Mononuclear cell (primary cell): ENCODE data around the gene ADI1. TPM values are rescaled to one million over a fixed set of nuclear protein-coding genes. Genes with fewer than 3 reads are reported as not detected.
"Not testable (repeated sequence)": the region's sequence is repeated elsewhere in the genome, so short reads cannot be mapped to it uniquely, and the experiment has no call there.

ENCODE experiments used
- H3K27me3 ChIP-seq: 2 replicates; pipeline ENCODE4 v1.6.0; 2011; ENCODE audit warnings: low read length, control low read depth; ENCODE audit not compliant: insufficient read depth
- H3K4me1 ChIP-seq: 2 replicates; pipeline ENCODE4 v1.5.1; 2011; ENCODE audit warnings: mild to moderate bottlenecking, low read length, control low read depth; ENCODE audit not compliant: insufficient read depth
- H3K4me3 ChIP-seq: 2 replicates; pipeline ENCODE4 v1.5.1; 2011; ENCODE audit warnings: mild to moderate bottlenecking, low read length, moderate library complexity
- H3K9me3 ChIP-seq: 2 replicates; pipeline ENCODE4 v1.5.1; 2011; ENCODE audit warnings: low read depth, mild to moderate bottlenecking, control low read depth, low read length
- total RNA-seq: library from RNA; depleted of rRNA; stranded (reverse); fragments of >200 nt; gene quantifications from one replicate; pipeline ENCODE4 v1.2.3, GENCODE V29; 2012

ADI1 gene
- total RNA-seq, 1 donor, result 25.6 TPM

GRCh38 chr2:3459185-3460015, 59.9 kb downstream of the ADI1 start:
- H3K4me1 ChIP-seq, result no peaks in the 10 kb centered on the region
- no peaks in the 10 kb centered on the region for H3K9me3 ChIP-seq
- no peaks in the 10 kb centered on the region for H3K27me3 ChIP-seq
- H3K4me3 ChIP-seq, result no peak overlapping the region

GRCh38 chr2:3458396-3459184, 60.7 kb downstream of the ADI1 start:
- Histone ChIP-seq H3K9me3 (no peaks in the 10 kb centered on the region), H3K4me3 (no peak overlapping the region), H3K4me1 (no peaks in the 10 kb centered on the region), H3K27me3 (no peaks in the 10 kb centered on the region)

- Histone ChIP-seq H3K4me1 (no peaks in the 10 kb centered on the region), H3K27me3 (no peaks in the 10 kb centered on the region), H3K9me3 (no peaks in the 10 kb centered on the region), H3K4me3 (no peak overlapping the region)
These were observed 61.6 kb downstream of the ADI1 start for GRCh38 chr2:3457524-3458395.

- Histone ChIP-seq H3K27me3 (no peaks in the 10 kb centered on the region), H3K9me3 (no peaks in the 10 kb centered on the region), H3K4me1 (no peaks in the 10 kb centered on the region), H3K4me3 (no peak overlapping the region)
These were observed 63.2 kb downstream of the ADI1 start for GRCh38 chr2:3456125-3456524.

DNA sequence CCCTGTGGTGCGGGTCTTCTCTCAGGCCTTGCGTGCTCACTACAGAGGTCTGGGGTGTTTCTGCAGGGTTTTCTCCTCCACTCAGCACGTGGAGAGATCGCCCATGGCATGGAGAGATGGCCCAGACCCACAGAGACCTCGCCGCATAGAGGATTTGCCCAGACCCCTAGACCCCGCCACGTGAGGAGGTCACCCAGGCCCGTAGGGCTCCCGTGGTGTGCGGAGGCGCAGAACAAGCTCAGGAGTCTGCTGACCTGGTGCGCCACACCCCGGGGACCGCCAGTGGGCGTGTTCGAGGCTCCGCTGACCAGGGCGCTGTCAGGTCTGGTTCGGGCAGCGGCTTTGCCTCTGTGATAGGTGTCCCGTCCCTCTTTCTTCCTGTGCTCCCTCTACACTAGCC, 64.5 kb downstream of the ADI1 start:
- Histone ChIP-seq H3K27me3 (no peaks in the 10 kb centered on the region), H3K9me3 (no peaks in the 10 kb centered on the region), H3K4me3 (no peak overlapping the region), H3K4me1 (no peaks in the 10 kb centered on the region)

GRCh38 chr2:3454005-3454404, 65.3 kb downstream of the ADI1 start:
- not testable (repeated sequence) for H3K4me1 ChIP-seq, H3K9me3 ChIP-seq, H3K4me3 ChIP-seq, H3K27me3 ChIP-seq

- Histone ChIP-seq H3K4me3 (no peak overlapping the region), H3K9me3 (no peaks in the 10 kb centered on the region), H3K27me3 (no peaks in the 10 kb centered on the region), H3K4me1 (no peaks in the 10 kb centered on the region)
These were observed 65.9 kb downstream of the ADI1 start for GRCh38 chr2:3453190-3453999.

DNA sequence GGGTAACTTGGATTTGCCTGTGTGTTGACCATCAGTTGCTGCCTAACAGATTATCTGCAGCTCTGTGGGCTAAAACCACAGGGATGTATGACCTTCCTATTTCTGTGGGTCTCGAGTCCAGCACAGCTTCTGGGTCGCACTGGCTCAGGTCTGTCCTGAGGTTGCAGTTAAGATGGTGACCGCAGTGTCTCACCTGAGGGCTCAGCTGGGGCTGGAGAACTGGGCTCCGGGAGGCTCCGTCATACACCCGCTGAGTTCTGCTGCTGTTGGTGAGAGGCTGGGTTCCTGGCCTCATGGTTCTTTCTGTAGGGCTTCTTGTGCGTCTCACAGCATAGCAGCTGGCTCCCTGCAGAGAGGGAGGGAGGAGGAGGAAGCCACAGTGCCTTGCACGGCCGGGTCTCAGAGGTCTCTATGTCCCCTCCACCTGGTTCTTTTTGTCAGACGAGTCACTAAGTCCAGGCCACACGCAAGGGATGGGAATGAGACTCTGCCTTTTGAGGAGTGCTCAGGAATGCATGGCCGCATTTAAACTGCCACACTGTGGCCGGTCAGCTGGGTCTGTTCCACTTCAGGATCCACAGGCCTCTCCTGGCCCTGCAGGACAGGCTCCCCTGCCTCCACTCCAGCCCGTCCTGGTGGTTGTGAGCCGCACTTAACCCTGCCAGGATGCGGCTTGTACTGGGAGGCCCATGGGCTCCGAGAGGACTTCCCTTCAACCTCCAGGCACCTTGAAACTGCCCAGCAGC, 67.2 kb downstream of the ADI1 start:
- H3K4me3 ChIP-seq, result no peak overlapping the region
- no peaks in the 10 kb centered on the region for H3K27me3 ChIP-seq
- H3K4me1 ChIP-seq, result no peaks in the 10 kb centered on the region
- no peaks in the 10 kb centered on the region for H3K9me3 ChIP-seq

DNA sequence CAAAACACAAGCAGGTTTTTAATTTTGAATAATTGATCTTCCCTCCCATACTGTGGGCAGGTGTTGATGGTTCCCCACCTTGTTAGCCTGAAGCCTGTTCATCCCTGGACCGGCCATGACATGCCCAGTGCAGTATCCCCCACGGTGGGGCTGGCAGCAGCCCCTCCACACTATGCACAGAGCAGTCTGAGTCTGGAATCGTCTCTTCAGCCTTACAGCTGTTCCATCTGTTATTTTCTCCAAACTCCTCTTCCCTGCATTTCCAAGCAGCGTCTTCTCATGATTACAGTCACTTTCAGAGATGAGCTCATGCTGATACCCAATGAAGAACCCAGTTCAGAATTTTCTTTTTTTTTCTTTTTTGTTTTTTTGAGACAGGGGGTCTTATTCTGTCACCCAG, 68.2 kb downstream of the ADI1 start:
- Histone ChIP-seq H3K9me3 (no peaks in the 10 kb centered on the region), H3K27me3 (no peaks in the 10 kb centered on the region), H3K4me3 (no peak overlapping the region), H3K4me1 (no peaks in the 10 kb centered on the region)

GRCh38 chr2:3450385-3451010, 68.8 kb downstream of the ADI1 start:
- Histone ChIP-seq H3K4me1 (no peaks in the 10 kb centered on the region), H3K4me3 (no peak overlapping the region), H3K9me3 (no peaks in the 10 kb centered on the region), H3K27me3 (no peaks in the 10 kb centered on the region)

DNA sequence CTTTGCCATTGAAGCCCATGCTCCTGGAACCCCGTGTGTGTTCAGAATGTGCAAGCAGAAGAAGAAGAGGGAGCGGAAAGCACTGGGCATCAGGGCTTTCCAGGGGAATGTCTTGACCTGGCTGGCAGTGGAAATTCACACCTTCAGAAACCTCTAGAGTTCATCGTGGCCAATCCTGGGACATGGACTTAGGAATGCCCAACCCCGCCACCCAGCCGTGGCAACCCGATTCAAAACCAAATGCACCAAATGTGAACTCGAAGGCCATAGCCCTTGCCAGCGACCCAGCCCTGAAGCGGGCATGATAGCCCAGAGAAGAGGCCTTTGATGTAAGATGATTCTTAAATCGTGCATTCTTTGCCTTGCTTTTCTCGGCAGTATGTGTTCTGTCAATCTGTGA, 69.4 kb downstream of the ADI1 start:
- H3K4me1 ChIP-seq, result no peaks in the 10 kb centered on the region
- H3K4me3 ChIP-seq, result no peak overlapping the region
- H3K9me3 ChIP-seq, result no peaks in the 10 kb centered on the region
- H3K27me3 ChIP-seq, result no peaks in the 10 kb centered on the region

DNA sequence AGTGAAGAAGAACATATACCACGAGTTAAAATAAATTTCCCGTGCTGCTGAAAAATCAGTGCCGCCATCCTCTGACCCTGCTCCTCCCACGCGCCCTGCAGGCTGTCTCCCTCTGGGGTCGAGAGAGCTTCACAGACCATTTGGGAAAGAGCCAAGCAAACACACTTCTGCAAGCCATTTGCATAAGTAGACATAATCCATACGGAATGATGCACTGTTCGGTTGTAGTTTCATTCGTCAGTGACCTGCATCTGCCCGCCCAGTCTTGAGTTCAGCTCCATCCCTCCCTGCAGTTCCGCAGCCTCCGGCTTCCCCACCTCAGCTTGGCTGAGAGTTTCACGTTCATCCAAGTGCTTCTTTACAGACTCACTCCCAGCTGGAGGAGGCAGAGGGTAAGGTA, 70.2 kb downstream of the ADI1 start:
- Histone ChIP-seq H3K4me1 (no peaks in the 10 kb centered on the region), H3K4me3 (no peak overlapping the region), H3K27me3 (no peaks in the 10 kb centered on the region), H3K9me3 (no peaks in the 10 kb centered on the region)

GRCh38 chr2:3448441-3448911, 70.9 kb downstream of the ADI1 start:
- not testable (repeated sequence) for H3K4me3 ChIP-seq, H3K27me3 ChIP-seq

More at GRCh38 chr2:3448441-3448911, 70.9 kb downstream of the ADI1 start:
- H3K9me3 ChIP-seq, H3K4me1 ChIP-seq: not testable (repeated sequence)
